Measurements from ENCODE around the gene EVPL. TPM values are rescaled to one million over a fixed set of nuclear protein-coding genes. Genes with fewer than 3 reads are reported as not detected.
"Not testable (repeated sequence)": the region's sequence is repeated elsewhere in the genome, so short reads cannot be mapped to it uniquely, and the experiment has no call there.

EVPL gene
- total RNA-seq, 2 experiments from 2014 or later, result 0.02 TPM; not detected in 1

DNA sequence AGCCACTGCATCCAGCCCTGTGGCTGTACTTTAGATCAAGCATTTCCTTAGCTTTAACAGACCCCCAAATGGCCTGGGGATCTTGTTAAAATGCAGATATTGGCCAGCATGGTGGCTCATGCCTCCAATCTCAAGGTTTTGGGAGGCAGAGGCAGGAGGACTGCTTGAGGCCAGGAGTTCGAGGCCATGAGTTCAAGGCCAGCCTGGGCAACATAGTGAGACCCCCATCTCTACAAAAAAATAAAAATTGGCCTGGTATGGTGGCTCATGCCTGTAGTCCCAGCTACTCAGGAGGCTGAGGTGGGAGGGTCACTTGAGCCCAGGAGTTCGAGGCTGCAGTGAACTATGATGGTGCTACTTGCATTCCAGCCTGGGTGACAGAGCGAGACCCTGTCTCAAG, 15.8 kb upstream of the EVPL start:
- H3K27ac Mint-ChIP-seq; H3K9me3 Mint-ChIP-seq; H3K4me1 Mint-ChIP-seq (ENCODE audit: low read depth); H3K4me3 Mint-ChIP-seq; DNase-seq; H3K27me3 Mint-ChIP-seq; intact Hi-C loops (cut with micrococcal nuclease); CTCF ChIA-PET: not testable (repeated sequence)
- POLR2A ChIA-PET, result interaction anchor here (0.7 kb wide), 1 partner anchor 31 kb away, joined by 3 read pairs; no protein-coding TSS in a partner anchor
- peaks cover 61% of the 10 kb centered on the region for H3K36me3 Mint-ChIP-seq

DNA sequence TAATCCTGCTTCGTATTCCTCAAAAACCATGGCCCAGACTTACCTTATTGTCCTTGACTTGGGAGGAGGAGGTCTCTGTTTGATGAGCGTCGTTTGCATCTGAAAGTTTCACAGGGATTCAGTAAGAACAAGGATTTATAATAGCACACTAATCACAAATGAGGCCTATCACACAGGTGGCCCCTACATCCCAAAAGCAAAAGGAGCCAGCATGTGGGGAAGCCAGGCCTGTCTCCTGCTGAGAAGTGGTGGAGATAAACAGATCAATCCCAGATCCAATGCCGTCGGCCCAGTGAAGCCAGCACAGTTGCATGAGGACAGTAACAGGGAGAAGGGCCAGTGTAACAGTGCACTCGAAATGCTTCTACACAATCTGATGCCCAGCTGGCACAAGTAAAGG, 13.3 kb upstream of the EVPL start:
- Mint-ChIP-seq H3K27me3 (no peaks in the 10 kb centered on the region), H3K36me3 (peaks cover 49% of the 10 kb centered on the region), H3K4me3 (no peak overlapping the region), H3K9me3 (no peaks in the 10 kb centered on the region), H3K4me1 (ENCODE audit: low read depth) (no peaks in the 10 kb centered on the region), H3K27ac (no peak overlapping the region)
- intact Hi-C loops (cut with micrococcal nuclease), result no loop called here
- ChIA-PET CTCF (interaction anchor here (1.3 to 2.3 kb wide), 2 partner anchors 26 to 239 kb away, joined by 3 to 7 read pairs; no protein-coding TSS in a partner anchor), POLR2A (no interaction called here)
- DNase-seq, result no peak

DNA sequence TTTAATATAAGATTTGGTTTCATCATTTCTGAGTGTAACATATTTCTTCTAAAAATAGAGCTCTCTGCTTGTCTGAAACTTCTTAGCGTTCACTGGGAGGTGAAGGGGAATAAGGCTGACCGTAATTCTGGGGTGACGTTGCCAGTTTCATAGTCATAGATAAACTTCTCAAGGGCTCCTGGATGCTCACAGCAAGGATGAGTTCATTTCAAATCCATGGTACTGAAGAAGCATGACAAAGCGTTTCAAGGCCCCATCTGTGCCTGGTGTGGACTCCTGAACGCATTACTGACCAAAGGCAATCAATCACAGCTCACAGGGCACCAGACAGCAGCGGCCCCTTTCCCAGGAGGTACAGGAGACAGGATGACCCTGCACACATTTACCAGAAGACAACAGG, 12.0 kb upstream of the EVPL start:
- ChIA-PET POLR2A (no interaction called here), CTCF (interaction anchor here (0.9 to 1.4 kb wide), 2 partner anchors 25 to 30 kb away, joined by 3 to 4 read pairs; no protein-coding TSS in a partner anchor)
- Mint-ChIP-seq H3K4me1 (ENCODE audit: low read depth) (no peaks in the 10 kb centered on the region), H3K9me3 (no peaks in the 10 kb centered on the region), H3K4me3 (no peak overlapping the region), H3K36me3 (peaks cover 39% of the 10 kb centered on the region), H3K27ac (no peak overlapping the region), H3K27me3 (no peaks in the 10 kb centered on the region)
- intact Hi-C loops (cut with micrococcal nuclease), result no loop called here
- DNase-seq, result no peak

DNA sequence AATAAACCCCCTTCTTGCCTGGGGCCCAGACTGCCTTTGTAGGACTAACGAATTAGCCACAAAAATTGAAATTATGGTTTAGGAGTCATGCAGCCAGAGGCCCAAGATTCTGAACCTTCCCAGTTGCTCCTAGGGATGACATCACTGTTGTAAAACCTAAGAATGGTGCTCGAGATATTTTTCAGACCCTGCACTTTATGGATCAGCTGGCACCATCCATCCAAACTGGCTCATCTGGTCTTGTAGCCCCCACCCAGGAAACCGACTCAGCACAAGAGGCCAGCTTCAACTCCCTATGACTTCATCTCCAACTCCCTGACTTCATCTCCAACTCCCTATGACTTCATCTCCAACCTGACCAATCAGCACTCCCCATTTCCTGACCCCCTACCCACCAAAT, 10.9 kb upstream of the EVPL start:
- no peaks in the 10 kb centered on the region for H3K4me1 Mint-ChIP-seq (ENCODE audit: low read depth)
- CTCF ChIA-PET, result interaction anchor here (0.6 kb wide), 1 partner anchor 23 kb away, joined by 3 read pairs; no protein-coding TSS in a partner anchor
- no peaks in the 10 kb centered on the region for H3K27me3 Mint-ChIP-seq

DNA sequence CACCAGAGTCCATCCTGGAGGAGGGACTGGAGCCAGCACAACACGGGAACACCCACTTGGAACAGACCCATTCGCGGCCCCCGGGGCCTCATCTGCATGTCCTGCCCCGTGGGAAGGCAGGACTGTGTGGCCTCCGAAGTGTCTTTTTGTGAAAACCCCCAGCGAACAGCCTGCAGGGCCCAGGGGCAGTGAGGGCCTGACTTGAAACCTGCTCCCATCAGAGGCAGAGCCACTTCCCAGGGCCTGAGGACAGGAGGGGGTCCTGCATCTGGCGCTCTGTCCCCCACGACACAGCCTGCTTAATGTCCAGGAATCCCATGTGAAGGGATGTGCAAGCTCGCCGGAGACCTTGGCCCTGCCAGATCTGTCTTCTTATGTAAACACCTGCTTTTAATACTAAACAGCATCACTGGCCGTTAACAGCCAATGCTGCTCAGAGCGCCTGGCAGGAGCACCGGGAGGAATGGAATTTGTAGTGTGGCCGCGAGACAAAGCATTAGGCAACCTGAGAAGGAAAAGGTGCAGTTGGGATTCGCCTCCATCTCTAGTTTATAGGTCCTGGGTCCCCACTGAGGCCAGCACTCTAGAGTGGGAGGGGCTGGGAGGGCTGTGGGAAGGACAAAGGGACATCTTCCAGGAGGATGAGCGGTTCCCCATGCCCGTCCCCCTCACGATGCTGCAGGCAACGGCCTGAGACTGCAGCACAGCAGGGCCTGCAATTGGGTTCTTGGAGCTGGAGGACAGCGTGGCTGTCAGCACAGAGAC, 9.6 kb upstream of the EVPL start:
- no peak overlapping the region for H3K4me3 Mint-ChIP-seq
- intact Hi-C loops (cut with micrococcal nuclease), result no loop called here
- H3K9me3 Mint-ChIP-seq, result no peaks in the 10 kb centered on the region
- no peak overlapping the region for H3K27ac Mint-ChIP-seq
- no peaks in the 10 kb centered on the region for H3K4me1 Mint-ChIP-seq (ENCODE audit: low read depth)
- peaks cover 27% of the 10 kb centered on the region for H3K36me3 Mint-ChIP-seq
- DNase-seq, result no peak
- H3K27me3 Mint-ChIP-seq, result no peaks in the 10 kb centered on the region
- ChIA-PET POLR2A (no interaction called here), CTCF (interaction anchor here (0.7 kb wide), 1 partner anchor 361 kb away, joined by 3 read pairs; no protein-coding TSS in a partner anchor)

More for the DNA sequence above, 10.9 kb upstream of the EVPL start:
- intact Hi-C loops (cut with micrococcal nuclease), result no loop called here
- no peak for DNase-seq
- no peaks in the 10 kb centered on the region for H3K9me3 Mint-ChIP-seq
- POLR2A ChIA-PET, result no interaction called here
- H3K4me3 Mint-ChIP-seq, result no peak overlapping the region
- no peak overlapping the region for H3K27ac Mint-ChIP-seq
- peaks cover 30% of the 10 kb centered on the region for H3K36me3 Mint-ChIP-seq

DNA sequence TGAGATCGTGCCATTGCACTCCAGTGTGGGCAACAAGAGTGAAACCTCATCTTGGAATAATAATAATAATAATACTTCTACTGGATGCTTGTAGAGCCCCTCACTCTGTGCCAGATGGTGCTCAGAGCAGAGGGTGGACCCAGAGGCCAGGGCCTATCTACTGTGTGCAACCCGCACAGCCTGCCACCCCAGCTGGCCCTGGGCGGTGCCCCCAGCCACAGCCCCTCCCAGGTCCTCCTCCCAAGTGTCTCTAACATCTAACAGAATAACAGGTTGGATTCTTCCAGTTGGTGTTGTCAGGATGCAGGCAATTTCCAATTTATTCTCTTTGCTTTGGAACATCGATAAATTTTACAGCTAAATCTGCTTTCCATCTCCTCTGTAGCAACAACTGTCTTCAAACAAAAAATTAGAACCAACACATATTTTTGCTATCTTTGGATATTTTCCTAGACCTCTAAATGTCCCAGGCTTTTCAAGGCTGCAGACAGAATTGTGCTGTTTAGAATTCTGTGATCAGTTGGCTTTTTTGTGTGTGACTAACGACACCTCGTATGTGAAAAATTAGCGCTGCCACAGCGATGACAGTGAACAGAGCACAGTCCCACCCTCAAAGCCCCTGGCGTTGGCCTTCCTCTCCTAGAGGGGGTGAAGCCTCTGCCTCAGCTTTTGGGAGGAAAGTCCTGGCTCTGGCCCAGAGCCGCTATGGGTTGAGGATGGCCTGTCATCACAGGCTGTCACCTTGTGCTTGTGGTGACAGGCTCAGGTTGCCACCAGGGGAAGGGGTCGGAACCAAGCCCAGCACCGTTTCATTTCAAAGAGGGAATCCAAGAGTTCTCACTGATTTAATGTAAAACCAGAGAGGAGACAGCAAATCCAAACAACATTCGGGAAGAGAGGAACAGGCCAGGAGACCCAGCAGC, 7.6 kb upstream of the EVPL start:
- H3K9me3 Mint-ChIP-seq, result no peaks in the 10 kb centered on the region
- no peak overlapping the region for H3K27ac Mint-ChIP-seq
- H3K27me3 Mint-ChIP-seq, result no peaks in the 10 kb centered on the region
- ChIA-PET CTCF (interaction anchor here (0.7 to 2.3 kb wide), 3 partner anchors 20 to 26 kb away, joined by 3 to 15 read pairs (median 4); no protein-coding TSS in a partner anchor), POLR2A (no interaction called here)
- H3K4me1 Mint-ChIP-seq (ENCODE audit: low read depth), result peaks cover 3% of the 10 kb centered on the region
- intact Hi-C loops (cut with micrococcal nuclease), result no loop called here
- DNase-seq, result no peak
- H3K36me3 Mint-ChIP-seq, result peaks cover 17% of the 10 kb centered on the region
- H3K4me3 Mint-ChIP-seq, result no peak overlapping the region

DNA sequence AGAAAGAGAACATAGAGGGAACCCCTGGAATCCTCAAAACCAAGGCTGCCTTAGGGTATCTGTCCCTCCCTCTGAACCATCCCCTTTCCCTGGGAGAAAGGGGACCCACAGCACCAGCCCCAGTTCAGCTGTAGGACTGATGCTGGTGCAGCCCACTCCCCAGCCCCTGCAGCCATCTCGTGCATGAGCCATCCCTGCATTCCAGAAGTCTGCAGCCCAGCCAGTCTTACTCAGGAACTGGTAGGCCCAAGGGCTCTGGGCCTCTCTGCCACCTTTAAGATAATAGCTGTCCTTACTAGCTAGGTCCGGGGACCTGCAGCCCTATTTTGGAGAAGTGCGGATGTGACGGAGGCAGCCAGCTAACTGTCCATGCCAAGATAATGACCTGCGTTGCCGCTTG, 6.0 kb upstream of the EVPL start:
- ChIA-PET CTCF (interaction anchor here (0.9 to 2.3 kb wide), 4 partner anchors 14 to 266 kb away, joined by 3 to 15 read pairs (median 4); no protein-coding TSS in a partner anchor), POLR2A (no interaction called here)
- H3K4me3 Mint-ChIP-seq, result no peak overlapping the region

DNA sequence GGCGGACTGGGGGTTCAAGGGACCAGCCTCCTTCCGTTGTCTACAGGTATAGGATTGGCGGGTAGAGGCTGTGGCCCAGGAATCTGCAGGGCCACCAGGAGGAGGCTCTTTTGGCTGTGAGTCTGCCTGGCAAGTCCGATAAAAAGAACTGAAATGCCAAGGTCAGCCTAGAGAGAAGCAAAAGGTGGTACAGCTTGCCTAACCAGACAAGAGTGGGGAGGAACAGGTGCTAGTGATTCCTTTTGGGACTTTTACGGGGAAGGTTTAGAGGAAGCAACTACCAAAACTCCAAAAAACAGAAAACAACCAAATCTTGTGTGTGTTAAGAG, 5.6 kb upstream of the EVPL start:
- Mint-ChIP-seq H3K9me3 (no peaks in the 10 kb centered on the region), H3K4me3 (no peak overlapping the region), H3K4me1 (ENCODE audit: low read depth) (peaks cover 10% of the 10 kb centered on the region), H3K36me3 (no peaks in the 10 kb centered on the region), H3K27me3 (no peaks in the 10 kb centered on the region), H3K27ac (no peak overlapping the region)
- POLR2A ChIA-PET, result no interaction called here
- CTCF ChIA-PET, result interaction anchor here (0.9 to 2.3 kb wide), 4 partner anchors 19 to 267 kb away, joined by 3 to 15 read pairs (median 4); no protein-coding TSS in a partner anchor
- DNase-seq, result no peak
- intact Hi-C loops (cut with micrococcal nuclease), result no loop called here

More for the DNA sequence above, 6.0 kb upstream of the EVPL start:
- Mint-ChIP-seq H3K27me3 (no peaks in the 10 kb centered on the region), H3K27ac (no peak overlapping the region), H3K9me3 (no peaks in the 10 kb centered on the region), H3K4me1 (ENCODE audit: low read depth) (peaks cover 10% of the 10 kb centered on the region), H3K36me3 (peaks cover 3% of the 10 kb centered on the region)
- intact Hi-C loops (cut with micrococcal nuclease), result no loop called here
- no peak for DNase-seq

DNA sequence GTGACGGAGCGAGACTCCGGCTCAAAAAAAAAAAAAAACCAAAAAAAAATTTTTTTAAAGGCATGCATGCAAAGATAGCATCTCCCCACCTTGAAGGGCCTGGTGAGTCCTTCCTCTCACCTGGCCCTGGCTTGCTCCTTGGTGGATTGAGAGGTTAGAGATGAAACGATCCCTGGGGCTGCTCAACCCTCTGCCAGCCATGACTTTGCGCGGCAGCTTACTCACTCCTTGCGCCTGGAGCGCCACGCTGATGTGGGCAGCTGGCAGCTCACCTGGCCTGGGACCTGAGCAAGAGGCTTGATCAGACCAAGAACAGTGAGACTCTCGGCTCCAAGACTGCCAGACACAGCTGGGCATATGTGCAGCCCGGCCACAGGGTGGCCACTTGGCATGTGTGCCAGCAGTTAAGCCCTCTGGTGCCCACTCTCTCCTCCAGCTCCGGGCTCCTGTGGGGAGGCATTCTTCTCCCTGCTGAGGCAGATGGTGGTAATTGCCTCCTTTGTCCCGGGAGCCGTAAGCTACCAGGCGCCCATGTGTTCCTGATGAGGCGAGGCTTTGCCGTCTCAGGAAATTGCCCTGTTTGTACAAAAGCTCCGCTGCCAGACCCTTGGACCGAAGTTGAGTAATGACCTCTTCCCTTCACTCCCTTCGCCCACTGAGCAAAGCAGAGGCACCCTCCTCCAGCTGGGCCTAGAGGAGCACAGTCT, 5.1 kb upstream of the EVPL start:
- DNase-seq, result no peak
- Mint-ChIP-seq H3K36me3 (no peaks in the 10 kb centered on the region), H3K9me3 (no peaks in the 10 kb centered on the region), H3K4me3 (no peak overlapping the region), H3K27ac (no peak overlapping the region), H3K4me1 (ENCODE audit: low read depth) (peaks cover 10% of the 10 kb centered on the region), H3K27me3 (no peaks in the 10 kb centered on the region)
- POLR2A ChIA-PET, result no interaction called here
- intact Hi-C loops (cut with micrococcal nuclease), result no loop called here
- CTCF ChIA-PET, result interaction anchor here (0.7 to 2.3 kb wide), 6 partner anchors 18 to 365 kb away, joined by 3 to 15 read pairs (median 4); no protein-coding TSS in a partner anchor

DNA sequence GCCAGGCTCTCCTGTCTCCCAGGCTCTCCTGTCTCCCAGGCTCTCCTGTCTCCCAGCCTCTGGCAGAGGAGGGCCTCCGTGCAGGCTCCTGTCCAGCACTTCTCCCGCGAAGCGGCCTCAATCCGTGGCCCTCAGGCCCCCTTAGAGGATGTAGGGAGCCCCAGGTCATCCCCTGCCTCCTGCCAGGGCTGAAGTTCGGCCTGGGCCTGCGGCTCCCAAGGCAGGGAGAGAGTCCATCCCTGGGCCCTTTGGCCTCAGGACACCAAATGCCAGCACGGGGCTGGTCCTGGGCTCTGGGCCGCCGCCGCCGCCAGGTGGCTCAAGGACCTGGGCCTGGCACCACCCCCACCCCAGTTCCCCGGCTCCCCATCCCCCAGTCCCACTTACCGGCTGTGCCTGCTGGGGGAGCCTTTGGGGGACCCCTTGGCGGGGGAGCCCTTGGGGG, 370 bp downstream of the EVPL start:
- no peak overlapping the region for H3K4me3 Mint-ChIP-seq
- H3K9me3 Mint-ChIP-seq, result no peaks in the 10 kb centered on the region
- DNase-seq, result no peak
- H3K36me3 Mint-ChIP-seq, result no peaks in the 10 kb centered on the region
- no peaks in the 10 kb centered on the region for H3K27me3 Mint-ChIP-seq
- intact Hi-C loops (cut with micrococcal nuclease), result no loop called here
- peaks cover 10% of the 10 kb centered on the region for H3K4me1 Mint-ChIP-seq (ENCODE audit: low read depth)
- ChIA-PET POLR2A (no interaction called here), CTCF (interaction anchor here (1.2 kb wide), 1 partner anchor 13 kb away, joined by 6 read pairs; no protein-coding TSS in a partner anchor)
- H3K27ac Mint-ChIP-seq, result no peak overlapping the region

DNA sequence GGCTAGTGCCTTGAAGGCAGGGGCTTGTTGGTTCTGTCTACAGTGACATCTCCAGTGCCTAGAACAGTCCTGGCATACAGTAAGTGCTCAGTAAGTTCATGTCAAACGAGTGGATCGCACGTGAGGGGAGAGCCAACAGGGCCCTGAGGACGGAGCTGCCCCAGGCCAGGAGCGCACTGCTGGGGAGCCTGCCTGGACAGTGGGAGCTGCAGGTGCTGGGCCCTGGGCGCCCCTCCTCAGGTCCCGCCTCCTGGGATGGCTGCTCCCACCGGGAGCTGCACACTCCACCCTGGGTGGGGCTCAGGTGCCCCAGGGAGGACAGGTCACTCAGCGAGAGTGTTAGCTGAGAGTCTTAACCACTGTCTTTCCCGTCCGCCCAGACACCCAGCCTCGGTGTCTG, 1.8 kb downstream of the EVPL start:
- H3K27me3 Mint-ChIP-seq, result no peaks in the 10 kb centered on the region

DNA sequence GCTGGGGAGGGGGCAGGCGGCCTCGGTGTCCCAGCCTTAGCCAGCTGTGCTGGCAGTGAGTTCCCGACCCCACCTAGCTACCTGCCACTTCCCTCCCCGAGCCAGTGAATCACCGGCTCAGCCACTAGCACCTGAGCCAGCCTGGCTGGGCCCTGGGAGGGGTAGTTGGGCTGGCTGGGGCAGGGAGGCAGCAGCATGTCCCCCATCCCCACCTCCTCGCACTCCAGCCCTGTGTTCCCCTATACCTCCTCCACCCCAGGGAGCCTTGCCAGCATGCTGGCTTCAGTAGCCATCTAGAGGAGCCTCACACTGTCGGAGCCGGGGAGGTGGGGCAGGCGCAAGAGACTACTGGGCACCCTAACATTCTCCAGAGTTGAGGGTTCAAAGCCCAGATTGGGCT, 2.8 kb downstream of the EVPL start:
- H3K4me3 Mint-ChIP-seq, result no peak overlapping the region
- intact Hi-C loops (cut with micrococcal nuclease), result no loop called here
- H3K36me3 Mint-ChIP-seq, result no peaks in the 10 kb centered on the region
- H3K27me3 Mint-ChIP-seq, result no peaks in the 10 kb centered on the region
- ChIA-PET POLR2A (no interaction called here), CTCF (no interaction called here)
- peaks cover 4% of the 10 kb centered on the region for H3K4me1 Mint-ChIP-seq (ENCODE audit: low read depth)
- H3K9me3 Mint-ChIP-seq, result no peaks in the 10 kb centered on the region
- H3K27ac Mint-ChIP-seq, result no peak overlapping the region
- DNase-seq, result no peak

More for the DNA sequence above, 1.8 kb downstream of the EVPL start:
- intact Hi-C loops (cut with micrococcal nuclease), result no loop called here
- no peaks in the 10 kb centered on the region for H3K9me3 Mint-ChIP-seq
- H3K27ac Mint-ChIP-seq, result no peak overlapping the region
- no peak overlapping the region for H3K4me3 Mint-ChIP-seq
- POLR2A ChIA-PET, result no interaction called here
- peaks cover 10% of the 10 kb centered on the region for H3K4me1 Mint-ChIP-seq (ENCODE audit: low read depth)
- CTCF ChIA-PET, result no interaction called here
- H3K36me3 Mint-ChIP-seq, result no peaks in the 10 kb centered on the region
- no peak for DNase-seq
